HepG2 (cell line): Measurements from ENCODE around the gene ZBTB20. TPM values are rescaled to one million over a fixed set of nuclear protein-coding genes. Genes with fewer than 3 reads are reported as not detected.

Experiments
- EEA1 ChIP-seq: sonication (generic); formaldehyde crosslinking; IDR thresholded peaks from 2 replicates; pipeline ENCODE4 v1.5.1; 2020; ENCODE audit warnings: mild to moderate bottlenecking, missing genetic modification reagents, borderline replicate concordance
- FOXA3 ChIP-seq: IDR thresholded peaks from 2 replicates; pipeline ENCODE4 v1.6.1; 2016; ENCODE audit warnings: missing genetic modification reagents, missing compliant biosample characterization
- FOXJ3 ChIP-seq: sonication (generic); formaldehyde crosslinking; IDR thresholded peaks from 2 replicates; pipeline ENCODE4 v1.4.0; 2020; ENCODE audit warnings: missing genetic modification reagents, mild to moderate bottlenecking, borderline replicate concordance
- MXD4 ChIP-seq: IDR thresholded peaks from 2 replicates; pipeline ENCODE4 v1.6.1; 2016; ENCODE audit warnings: mild to moderate bottlenecking, missing biosample characterization, missing genetic modification reagents
- STAG1 ChIP-seq: sonication (generic); formaldehyde crosslinking; IDR thresholded peaks from 2 replicates; pipeline ENCODE4 v1.4.0; 2020; ENCODE audit warnings: missing genetic modification reagents
- ZNF552 ChIP-seq: sonication (generic); formaldehyde crosslinking; IDR thresholded peaks from 2 replicates; pipeline ENCODE4 v1.9.0; 2022; ENCODE audit warnings: missing genetic modification reagents, mild to moderate bottlenecking, borderline replicate concordance
- polyA plus RNA-seq, 8 experiments: library from polyadenylated mRNA; depleted of rRNA in 3 of 8; stranded (reverse) in 7 of 8; unstranded in 1 of 8; fragments of >200 nt; fragmentation: Illumina TruSeq in 4 of 8; extraction: Trizol in 4 of 8; gene quantifications; 2 replicates each; pipeline versions ENCODE4 v1.2.1 to v1.2.3, GENCODE V29; 2011 to 2016; ENCODE audit warnings: low read depth in 4 of 8, missing spikeins in 1 of 8, mixed read lengths in 1 of 8; ENCODE audit not compliant: insufficient read depth in 1 of 8
- total RNA-seq, 5 experiments: library from RNA; depleted of rRNA; stranded (reverse); fragments of >200 nt; fragmentation: Illumina TruSeq; extraction: Trizol; gene quantifications; 2 replicates each; pipeline ENCODE4 v1.2.3, GENCODE V29; 2016; ENCODE audit warnings: low read depth in 1 of 5
- TF ChIP-seq, protein P1 (sequence below): sonication (generic); formaldehyde crosslinking; IDR thresholded peaks from 2 replicates; pipeline ENCODE4 v1.5.0; 2020; ENCODE audit warnings: missing genetic modification reagents
- TF ChIP-seq, protein P2 (sequence below): sonication (generic); formaldehyde crosslinking; IDR thresholded peaks from 2 replicates; pipeline ENCODE4 v1.8.1; 2023; ENCODE audit warnings: mild to moderate bottlenecking, missing genetic modification reagents
- TF ChIP-seq, protein P3 (sequence below): sonication (generic); formaldehyde crosslinking; IDR thresholded peaks from 2 replicates; pipeline ENCODE4 v1.4.0; 2020; ENCODE audit warnings: missing genetic modification reagents, borderline replicate concordance

Gene ZBTB20
- total and polyA plus RNA-seq, 2 of the 13 experiments (the other 11 are each of a cell fraction or from before 2014, with no cell fraction given) = 1.9 to 8.8 TPM

DNA sequence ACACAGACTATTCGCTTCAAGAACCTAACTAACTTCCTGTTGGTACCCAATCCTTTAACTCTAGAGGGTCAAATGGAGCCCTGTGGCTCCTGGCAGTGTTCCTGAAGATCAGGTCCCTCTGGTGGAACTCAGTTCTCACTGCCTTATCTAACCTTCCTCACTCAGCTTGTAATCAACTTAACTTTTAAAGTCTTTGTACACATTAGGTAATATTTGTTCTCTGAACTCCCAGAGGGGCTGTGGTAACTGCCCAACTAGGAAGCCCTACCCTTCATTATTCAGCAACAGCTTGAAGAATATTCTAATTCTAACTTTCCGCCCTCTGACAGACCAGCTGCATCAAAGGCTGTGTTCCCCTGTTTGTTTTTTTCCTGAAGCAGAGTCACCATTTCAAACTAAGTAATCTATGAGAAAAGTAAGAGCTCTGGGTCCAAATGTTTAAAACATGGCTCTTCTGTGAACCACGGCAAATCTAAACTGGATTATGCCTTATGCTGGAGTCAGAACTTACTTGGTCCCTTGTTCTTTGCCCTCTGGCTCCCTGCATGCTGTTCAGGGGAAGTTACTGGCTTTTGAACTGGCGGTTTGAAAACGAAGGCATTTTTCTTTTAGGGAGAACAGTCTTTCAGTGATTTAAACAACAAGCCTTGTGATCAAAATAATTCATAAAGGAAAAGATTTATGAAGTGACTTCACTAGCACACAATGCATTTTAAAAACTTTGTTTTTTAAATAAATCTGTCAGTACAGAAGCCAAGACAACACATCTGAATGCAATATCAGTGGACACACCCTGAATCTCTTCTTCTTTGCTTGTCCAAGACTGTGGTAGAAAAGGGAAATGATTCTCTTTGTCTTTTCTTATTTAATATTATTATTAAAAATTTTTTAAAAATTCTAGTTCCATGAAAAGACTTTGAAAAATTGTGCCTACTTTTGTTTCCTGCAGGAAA lies 487.7 kb downstream of the ZBTB20 start (continued):
- TF ChIP-seq ZNF552 (CRISPR knock-in tag) (no peak), FOXA3 (0 out of 2 replicates have a peak, but pooled peaks have one; percentile 10), EEA1 (CRISPR knock-in tag) (no peak), STAG1 (peak; percentile 37; the same call in 1 of the 2 replicates), FOXJ3 (CRISPR knock-in tag) (peak; percentile 57; the same call in 1 of the 2 replicates), MXD4 (no peak)
- TF ChIP-seq, protein P1, sequence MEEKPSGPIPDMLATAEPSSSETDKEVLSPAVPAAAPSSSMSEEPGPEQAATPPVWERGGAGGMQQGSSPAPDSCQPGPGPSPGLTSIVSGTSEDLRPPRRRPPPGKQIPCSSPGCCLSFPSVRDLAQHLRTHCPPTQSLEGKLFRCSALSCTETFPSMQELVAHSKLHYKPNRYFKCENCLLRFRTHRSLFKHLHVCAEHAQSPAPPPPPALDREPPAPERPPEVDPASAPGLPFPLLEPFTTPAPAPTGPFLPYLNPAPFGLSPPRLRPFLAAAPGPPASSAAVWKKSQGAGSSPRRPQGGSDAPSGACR (CRISPR knock-in tag) = no peak
- TF ChIP-seq, protein P2, sequence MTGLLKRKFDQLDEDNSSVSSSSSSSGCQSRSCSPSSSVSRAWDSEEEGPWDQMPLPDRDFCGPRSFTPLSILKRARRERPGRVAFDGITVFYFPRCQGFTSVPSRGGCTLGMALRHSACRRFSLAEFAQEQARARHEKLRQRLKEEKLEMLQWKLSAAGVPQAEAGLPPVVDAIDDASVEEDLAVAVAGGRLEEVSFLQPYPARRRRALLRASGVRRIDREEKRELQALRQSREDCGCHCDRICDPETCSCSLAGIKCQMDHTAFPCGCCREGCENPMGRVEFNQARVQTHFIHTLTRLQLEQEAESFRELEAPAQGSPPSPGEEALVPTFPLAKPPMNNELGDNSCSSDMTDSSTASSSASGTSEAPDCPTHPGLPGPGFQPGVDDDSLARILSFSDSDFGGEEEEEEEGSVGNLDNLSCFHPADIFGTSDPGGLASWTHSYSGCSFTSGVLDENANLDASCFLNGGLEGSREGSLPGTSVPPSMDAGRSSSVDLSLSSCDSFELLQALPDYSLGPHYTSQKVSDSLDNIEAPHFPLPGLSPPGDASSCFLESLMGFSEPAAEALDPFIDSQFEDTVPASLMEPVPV (CRISPR knock-in tag) = no peak
- TF ChIP-seq, protein P3, sequence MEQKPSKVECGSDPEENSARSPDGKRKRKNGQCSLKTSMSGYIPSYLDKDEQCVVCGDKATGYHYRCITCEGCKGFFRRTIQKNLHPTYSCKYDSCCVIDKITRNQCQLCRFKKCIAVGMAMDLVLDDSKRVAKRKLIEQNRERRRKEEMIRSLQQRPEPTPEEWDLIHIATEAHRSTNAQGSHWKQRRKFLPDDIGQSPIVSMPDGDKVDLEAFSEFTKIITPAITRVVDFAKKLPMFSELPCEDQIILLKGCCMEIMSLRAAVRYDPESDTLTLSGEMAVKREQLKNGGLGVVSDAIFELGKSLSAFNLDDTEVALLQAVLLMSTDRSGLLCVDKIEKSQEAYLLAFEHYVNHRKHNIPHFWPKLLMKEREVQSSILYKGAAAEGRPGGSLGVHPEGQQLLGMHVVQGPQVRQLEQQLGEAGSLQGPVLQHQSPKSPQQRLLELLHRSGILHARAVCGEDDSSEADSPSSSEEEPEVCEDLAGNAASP = 0 out of 2 replicates have a peak, but pooled peaks have one; percentile 27
- TF ChIP-seq, all 625 proteins: peak for 18
